Ovary (tissue), 9 donors: ENCODE data around the gene PUS1. TPM values are rescaled to one million over a fixed set of nuclear protein-coding genes. Genes with fewer than 3 reads are reported as not detected.

Source experiments
- DNase-seq, 5 donors: peaks; one replicate each; pipeline ENCODE4 v3.0.0-alpha.2; 2019 to 2020
- H3K27ac ChIP-seq, 2 donors: fragments of 200-600 bp; one replicate each; pipeline versions ENCODE4 v1.5.1 to v1.8.0; 2019 to 2022
- H3K27me3 ChIP-seq: fragments of 200-600 bp; one replicate; pipeline ENCODE4 v1.8.0; 2022
- H3K36me3 ChIP-seq: fragments of 200-600 bp; sonication (generic); one replicate; pipeline ENCODE4 v1.5.1; 2019
- H3K4me1 ChIP-seq: one replicate; pipeline ENCODE4 v1.8.1; 2013; ENCODE audit warnings: mild to moderate bottlenecking, moderate library complexity; ENCODE audit not compliant: insufficient read depth
- H3K4me3 ChIP-seq: fragments of 200-600 bp; sonication (generic); one replicate; pipeline ENCODE4 v1.5.1; 2017
- H3K9me3 ChIP-seq, 2 donors: fragments of 200-600 bp in 1 of 2; sonication (generic) in 1 of 2; one replicate each; pipeline versions ENCODE4 v1.5.1 to v1.8.1; 2013 to 2019; ENCODE audit warnings: mild to moderate bottlenecking in 1 of 2, moderate library complexity in 1 of 2
- EP300 ChIP-seq: sonication (generic); formaldehyde crosslinking; IDR thresholded peaks from one replicate; pipeline ENCODE4 v1.6.1; 2017; ENCODE audit warnings: antibody characterized with exemption
- POLR2A ChIP-seq: fragments of 450-650 bp; IDR thresholded peaks from one replicate; pipeline ENCODE4 v1.6.1; 2017; ENCODE audit warnings: antibody characterized with exemption, mild to moderate bottlenecking, moderate library complexity
- WGBS, 3 donors: extraction: QIAGEN DNeasy Blood & Tissue Kit in 1 of 3; methylation state at CpG; one replicate each; pipeline versions ENCODE4 v1.1.5 to v1.1.7; 2013 to 2017; 5-methylcytosine and 5-hydroxymethylcytosine counted together
- intact Hi-C, 4 donors: fragments of 100-400 bp; cut with DNase I; formaldehyde crosslinking; loops; one replicate each; pipeline versions ENCODE4 v1.11.0 to v1.15.1; 2022 to 2023
- polyA plus RNA-seq, 2 donors: library from polyadenylated mRNA; stranded (reverse); fragments of 200-250 nt in 1 of 2; fragments of 350-450 nt in 1 of 2; fragmentation: Illumina TruSeq in 1 of 2; extraction: RNeasy Lipid Tissue Mini Kit (QIAGEN cat#74804) in 1 of 2; gene quantifications; one replicate each; pipeline ENCODE4 v1.2.3, GENCODE V29; 2013 to 2014
- total RNA-seq, 7 donors: library from RNA; depleted of rRNA in 2 of 7; stranded (reverse); fragments of >200 nt in 2 of 7; fragmentation: NEBNext Ultra II Directional in 3 of 7; extraction: Animal tissue kit (Norgen Biotek cat#: 25700) in 3 of 7; gene quantifications; one replicate each; pipeline versions ENCODE4 v1.1.0 to v1.2.4, GENCODE V29; 2016 to 2023
- TF ChIP-seq, protein P1 (sequence below), 3 donors: fragments of 450-650 bp in 2 of 3; fragments of 200-600 bp in 1 of 3; IDR thresholded peaks; one replicate each; pipeline versions ENCODE4 v1.5.1 to v1.8.0; 2016 to 2022; ENCODE audit warnings: antibody characterized with exemption in 3 of 3, mild to moderate bottlenecking in 1 of 3
- donor health status: DM: no; HTN: no; CAD: no; lungs with moderate emphysema.
- donor health status: DM: no; HTN: no; CAD: no.
- donor health status: Bipolar disorder and iron deficiency.
- donor health status: DM: yes; HTN: yes; CAD: no.
- donor health status: DM: no; HTN: no; CAD: no.
- donor health status: DM: yes; HTN: yes; CAD: no.

PUS1 gene
- total and polyA plus RNA-seq, 9 donors: 3.5 to 34.7 (median 15.9) TPM

- intact Hi-C loops: no loop called here
- H3K36me3 ChIP-seq: peaks cover 3% of the 10 kb centered on the region
- H3K4me3 ChIP-seq: no peak overlapping the region
- peak in 2 of 5 donors; percentile 21 to 30 for DNase-seq
- H3K27me3 ChIP-seq: no peaks in the 10 kb centered on the region
- no peaks in the 10 kb centered on the region for H3K9me3 ChIP-seq
- no peaks in the 10 kb centered on the region for H3K4me1 ChIP-seq
- no peak overlapping the region for H3K27ac ChIP-seq
- 88 to 92% (median 89%) methylated on average over 25 to 26 of the region's 26 CpGs for WGBS, 3 donors
- TF ChIP-seq POLR2A (no peak), EP300 (no peak)
- TF ChIP-seq, protein P1, sequence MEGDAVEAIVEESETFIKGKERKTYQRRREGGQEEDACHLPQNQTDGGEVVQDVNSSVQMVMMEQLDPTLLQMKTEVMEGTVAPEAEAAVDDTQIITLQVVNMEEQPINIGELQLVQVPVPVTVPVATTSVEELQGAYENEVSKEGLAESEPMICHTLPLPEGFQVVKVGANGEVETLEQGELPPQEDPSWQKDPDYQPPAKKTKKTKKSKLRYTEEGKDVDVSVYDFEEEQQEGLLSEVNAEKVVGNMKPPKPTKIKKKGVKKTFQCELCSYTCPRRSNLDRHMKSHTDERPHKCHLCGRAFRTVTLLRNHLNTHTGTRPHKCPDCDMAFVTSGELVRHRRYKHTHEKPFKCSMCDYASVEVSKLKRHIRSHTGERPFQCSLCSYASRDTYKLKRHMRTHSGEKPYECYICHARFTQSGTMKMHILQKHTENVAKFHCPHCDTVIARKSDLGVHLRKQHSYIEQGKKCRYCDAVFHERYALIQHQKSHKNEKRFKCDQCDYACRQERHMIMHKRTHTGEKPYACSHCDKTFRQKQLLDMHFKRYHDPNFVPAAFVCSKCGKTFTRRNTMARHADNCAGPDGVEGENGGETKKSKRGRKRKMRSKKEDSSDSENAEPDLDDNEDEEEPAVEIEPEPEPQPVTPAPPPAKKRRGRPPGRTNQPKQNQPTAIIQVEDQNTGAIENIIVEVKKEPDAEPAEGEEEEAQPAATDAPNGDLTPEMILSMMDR (IDR thresholded peaks at IDR 0.05): no peak
Observed at GRCh38 chr12:131909752-131910219, 19.3 kb upstream of the PUS1 start.

DNA sequence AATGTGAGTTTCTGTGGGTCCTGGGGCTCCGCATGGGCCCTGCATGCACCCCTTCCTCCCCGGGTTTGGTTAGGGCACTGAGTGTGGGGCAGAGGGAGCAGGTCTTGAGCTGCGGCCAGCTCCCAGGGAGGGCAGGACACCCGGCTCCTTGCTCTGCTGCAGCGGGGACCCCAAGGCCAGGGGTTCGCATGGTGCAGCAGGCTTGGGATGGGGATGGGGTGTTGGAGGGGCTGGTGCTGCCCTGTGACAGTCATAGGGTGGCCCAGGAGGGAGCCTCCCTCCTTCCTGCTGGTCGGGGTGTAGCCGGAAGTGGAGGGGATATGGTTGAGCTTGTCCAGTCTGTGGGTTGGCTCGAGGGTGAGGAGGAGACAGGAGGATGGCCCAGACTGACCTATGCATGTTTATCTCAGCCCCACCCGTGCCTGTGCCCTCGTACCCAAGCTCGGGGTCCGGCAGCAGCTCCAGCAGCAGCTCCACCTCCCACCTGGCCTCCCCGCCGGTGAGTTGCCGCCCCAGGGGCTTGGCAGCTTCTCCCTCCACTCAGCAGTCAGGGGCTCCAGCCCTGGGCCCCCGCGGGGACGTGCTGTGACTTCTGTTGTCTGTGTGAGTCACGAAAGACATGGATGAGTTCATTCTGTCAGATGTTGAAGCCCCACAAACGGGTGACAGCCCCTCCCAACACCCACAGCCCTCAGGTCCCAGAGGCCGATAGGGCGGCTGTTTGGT lies 18.6 kb upstream of the PUS1 start:
- Histone ChIP-seq H3K27me3 (no peaks in the 10 kb centered on the region), H3K4me1 (no peaks in the 10 kb centered on the region), H3K4me3 (no peak overlapping the region), H3K27ac (no peak overlapping the region), H3K9me3 (no peaks in the 10 kb centered on the region), H3K36me3 (peaks cover 3% of the 10 kb centered on the region)
- WGBS, 3 donors: 78 to 83% (median 80%) methylated on average over 18 to 23 of the region's 23 CpGs
- TF ChIP-seq POLR2A (no peak), EP300 (no peak)
- TF ChIP-seq, protein P1 (IDR thresholded peaks at IDR 0.05): no peak
- intact Hi-C loops: no loop called here
- DNase-seq: peak in 1 of 5 donors; percentile 24

DNA sequence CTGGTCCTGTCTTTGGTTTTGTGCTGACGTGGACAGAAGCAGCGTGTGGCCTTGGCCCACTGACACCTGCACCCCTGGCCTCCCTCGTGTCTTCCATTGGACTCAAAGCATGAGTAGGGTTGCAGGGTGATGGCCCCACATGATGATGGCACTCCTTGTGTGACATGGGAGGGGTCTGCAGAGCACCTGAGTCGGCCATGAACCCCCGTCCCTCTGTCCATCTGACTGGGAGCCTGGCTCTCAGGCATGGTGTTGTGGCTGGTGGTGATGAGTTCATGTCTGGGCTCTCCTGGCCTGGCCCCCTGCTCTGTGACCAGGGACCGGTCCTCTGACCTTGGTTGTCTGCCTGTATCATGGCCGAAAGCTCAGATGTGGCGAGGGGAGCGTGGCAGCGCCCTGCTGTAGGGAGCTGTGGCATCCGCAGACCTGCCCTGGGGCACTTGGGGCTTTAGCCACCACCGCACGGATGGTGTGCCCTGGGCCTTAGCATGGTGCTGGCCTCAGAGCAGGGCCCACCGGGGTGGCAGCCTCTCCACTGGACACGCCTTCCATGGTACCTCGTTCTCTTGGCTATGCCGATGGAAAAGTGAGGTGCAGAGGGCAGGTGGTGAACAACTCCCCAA lies 17.9 kb upstream of the PUS1 start:
- no peaks in the 10 kb centered on the region for H3K27me3 ChIP-seq
- TF ChIP-seq POLR2A (no peak), EP300 (no peak)
- TF ChIP-seq, protein P1 (IDR thresholded peaks at IDR 0.05): no peak
- peak in 1 of 5 donors; percentile 14 for DNase-seq
- H3K36me3 ChIP-seq: peaks cover 3% of the 10 kb centered on the region
- 84 to 89% (median 86%) methylated on average over 17 of the region's 17 CpGs for WGBS, 3 donors
- H3K4me3 ChIP-seq: no peak overlapping the region
- intact Hi-C loops: no loop called here
- no peaks in the 10 kb centered on the region for H3K4me1 ChIP-seq
- H3K9me3 ChIP-seq: no peaks in the 10 kb centered on the region
- no peak overlapping the region for H3K27ac ChIP-seq

DNA sequence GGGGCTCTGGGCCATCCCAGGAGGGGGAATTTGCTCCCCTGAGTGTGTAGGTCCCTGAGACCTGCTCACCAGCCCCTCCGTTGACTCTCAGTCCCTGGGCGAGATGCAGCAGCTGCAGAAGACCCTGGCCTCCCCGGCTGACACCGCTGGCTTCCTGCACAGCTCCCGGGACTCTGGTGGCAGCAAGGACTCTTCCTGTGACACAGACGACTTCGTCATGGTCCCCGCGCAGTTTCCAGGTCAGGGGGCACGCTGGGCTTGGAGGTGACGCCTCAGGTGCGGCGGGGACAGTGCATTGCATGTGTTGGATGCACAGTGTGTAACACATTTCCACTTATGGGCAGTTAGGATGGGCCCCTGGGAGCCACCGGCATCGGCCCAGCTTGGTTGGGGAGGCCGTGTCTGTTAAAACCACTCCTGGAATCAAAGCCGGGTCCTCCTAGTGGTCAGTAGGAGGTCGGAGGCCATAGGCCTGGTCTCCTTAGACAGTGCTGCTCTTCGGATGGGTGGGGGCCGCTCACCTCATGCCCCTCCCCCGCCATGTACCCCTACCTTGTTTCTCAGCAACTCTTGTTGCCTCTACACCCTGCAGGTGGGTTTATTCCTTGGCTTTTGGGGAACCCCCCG lies 17.1 kb upstream of the PUS1 start:
- Histone ChIP-seq H3K4me1 (no peaks in the 10 kb centered on the region), H3K4me3 (no peak overlapping the region), H3K36me3 (peaks cover 3% of the 10 kb centered on the region), H3K27ac (no peak overlapping the region), H3K9me3 (no peaks in the 10 kb centered on the region), H3K27me3 (no peaks in the 10 kb centered on the region)
- WGBS, 3 donors: 73 to 83% (median 79%) methylated on average over 22 of the region's 22 CpGs
- DNase-seq: peak in 1 of 5 donors; percentile 18
- intact Hi-C loops: no loop called here
- no peak for TF ChIP-seq EP300
- TF ChIP-seq, protein P1 (IDR thresholded peaks at IDR 0.05): no peak
